ENCODE results near the gene NEURL1B.

The NEURL1B gene

DNA sequence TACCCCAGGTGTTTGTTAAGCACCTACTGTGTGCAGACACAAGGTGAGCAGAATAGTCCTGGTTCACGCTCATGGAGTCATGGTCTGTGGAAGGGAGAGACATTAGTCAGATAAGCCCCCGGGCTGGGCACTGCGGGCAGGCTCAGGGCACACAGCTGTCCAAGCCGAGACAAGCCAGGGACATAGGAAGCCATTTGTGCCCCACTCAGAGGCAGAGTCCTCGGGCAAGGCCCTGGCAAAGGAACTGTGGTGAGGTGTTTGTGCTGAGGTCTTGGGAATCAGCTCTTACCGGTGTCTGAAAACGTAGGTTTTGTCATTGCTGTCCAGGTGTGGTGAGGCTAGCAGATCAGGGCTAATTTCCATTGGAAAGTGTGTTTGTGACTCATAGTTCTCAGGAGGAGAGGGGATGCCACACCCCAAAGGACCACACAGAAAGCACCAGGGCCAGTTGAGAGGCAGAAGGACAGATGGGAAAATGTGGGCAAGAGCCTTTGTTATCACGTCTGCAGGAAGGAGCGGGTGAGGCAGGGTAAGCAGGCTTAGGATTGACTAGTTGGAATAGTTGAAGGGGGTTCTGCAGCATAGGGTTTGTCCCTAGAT lies 46.1 kb upstream of the NEURL1B start:
- no peak overlapping the region for H3K4me3 ChIP-seq (replicated peaks; ENCODE audit: low read depth, low read length)
- DNase-seq (ENCODE audit: low read depth) = no peak
- TF ChIP-seq, protein P1, sequence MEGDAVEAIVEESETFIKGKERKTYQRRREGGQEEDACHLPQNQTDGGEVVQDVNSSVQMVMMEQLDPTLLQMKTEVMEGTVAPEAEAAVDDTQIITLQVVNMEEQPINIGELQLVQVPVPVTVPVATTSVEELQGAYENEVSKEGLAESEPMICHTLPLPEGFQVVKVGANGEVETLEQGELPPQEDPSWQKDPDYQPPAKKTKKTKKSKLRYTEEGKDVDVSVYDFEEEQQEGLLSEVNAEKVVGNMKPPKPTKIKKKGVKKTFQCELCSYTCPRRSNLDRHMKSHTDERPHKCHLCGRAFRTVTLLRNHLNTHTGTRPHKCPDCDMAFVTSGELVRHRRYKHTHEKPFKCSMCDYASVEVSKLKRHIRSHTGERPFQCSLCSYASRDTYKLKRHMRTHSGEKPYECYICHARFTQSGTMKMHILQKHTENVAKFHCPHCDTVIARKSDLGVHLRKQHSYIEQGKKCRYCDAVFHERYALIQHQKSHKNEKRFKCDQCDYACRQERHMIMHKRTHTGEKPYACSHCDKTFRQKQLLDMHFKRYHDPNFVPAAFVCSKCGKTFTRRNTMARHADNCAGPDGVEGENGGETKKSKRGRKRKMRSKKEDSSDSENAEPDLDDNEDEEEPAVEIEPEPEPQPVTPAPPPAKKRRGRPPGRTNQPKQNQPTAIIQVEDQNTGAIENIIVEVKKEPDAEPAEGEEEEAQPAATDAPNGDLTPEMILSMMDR (IDR thresholded peaks at IDR 0.05; ENCODE audit: low read length, missing control alignments) = no peak

DNA sequence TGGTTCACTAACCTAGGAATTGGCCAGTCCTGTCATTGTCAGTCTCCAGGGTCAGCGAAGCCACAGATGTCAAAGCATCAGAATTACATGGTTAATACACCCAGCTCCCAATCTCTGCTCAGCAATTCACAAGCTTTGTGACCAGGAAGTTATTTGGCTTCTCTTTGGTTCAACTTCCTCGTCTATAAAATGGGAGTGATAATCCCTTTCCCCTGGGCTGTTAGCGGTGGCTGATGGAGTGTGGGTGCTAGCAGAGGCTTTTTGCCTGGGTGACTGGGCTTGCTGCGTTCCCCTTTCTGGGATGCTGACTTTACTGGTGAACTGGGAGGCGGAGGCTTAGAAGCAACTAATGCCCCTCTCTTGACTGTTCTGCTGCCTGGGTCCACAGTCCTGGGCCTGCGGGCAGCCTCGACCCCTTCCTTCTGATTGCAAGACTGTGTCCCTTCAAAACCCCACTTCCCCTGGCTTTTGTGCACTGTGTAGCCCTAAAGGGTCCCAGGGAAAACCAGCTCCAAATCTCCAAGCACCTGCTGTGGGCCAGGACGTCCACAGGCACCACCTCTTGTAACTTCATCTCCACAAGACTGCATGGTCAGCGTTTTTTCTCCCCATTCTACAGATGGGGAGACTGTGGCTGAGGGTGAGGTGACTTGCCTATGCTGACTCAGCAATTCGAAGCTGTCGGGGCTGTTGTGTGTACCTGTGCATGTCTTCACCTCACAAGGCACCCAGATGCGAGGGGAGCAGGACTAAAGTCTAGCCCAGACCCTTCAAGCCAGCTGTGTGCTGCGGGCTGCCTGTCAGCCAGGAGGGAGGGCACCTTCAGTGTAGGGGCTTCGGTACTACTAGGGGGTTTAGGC lies 45.2 kb upstream of the NEURL1B start:
- H3K4me3 ChIP-seq (replicated peaks; ENCODE audit: low read depth, low read length) = no peak overlapping the region
- TF ChIP-seq, protein P1 (IDR thresholded peaks at IDR 0.05; ENCODE audit: low read length, missing control alignments) = no peak
- DNase-seq (ENCODE audit: low read depth) = no peak

DNA sequence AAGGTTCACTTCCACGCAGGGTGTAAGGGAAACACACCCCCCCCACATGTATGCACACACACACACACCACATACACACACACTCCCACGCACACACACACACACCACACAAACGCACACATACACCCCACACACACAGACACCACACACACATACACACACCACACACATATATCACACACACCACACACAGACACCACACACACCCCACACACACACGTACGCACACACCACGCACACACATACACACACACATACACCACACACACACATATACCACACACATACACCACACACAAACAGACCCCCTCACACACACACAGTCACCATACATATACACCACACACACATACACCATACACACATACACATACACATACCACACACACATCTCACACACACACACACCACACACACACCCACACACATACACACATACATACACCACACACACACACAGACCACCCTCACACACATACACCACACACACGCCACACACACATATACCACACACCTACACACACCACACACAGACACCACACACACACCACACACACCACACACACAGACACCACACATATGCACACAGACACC lies 44.3 kb upstream of the NEURL1B start:
- H3K4me3 ChIP-seq (replicated peaks; ENCODE audit: low read depth, low read length) = no peak overlapping the region
- no peak for DNase-seq (ENCODE audit: low read depth)
- TF ChIP-seq, protein P1 (IDR thresholded peaks at IDR 0.05; ENCODE audit: low read length, missing control alignments) = no peak

DNA sequence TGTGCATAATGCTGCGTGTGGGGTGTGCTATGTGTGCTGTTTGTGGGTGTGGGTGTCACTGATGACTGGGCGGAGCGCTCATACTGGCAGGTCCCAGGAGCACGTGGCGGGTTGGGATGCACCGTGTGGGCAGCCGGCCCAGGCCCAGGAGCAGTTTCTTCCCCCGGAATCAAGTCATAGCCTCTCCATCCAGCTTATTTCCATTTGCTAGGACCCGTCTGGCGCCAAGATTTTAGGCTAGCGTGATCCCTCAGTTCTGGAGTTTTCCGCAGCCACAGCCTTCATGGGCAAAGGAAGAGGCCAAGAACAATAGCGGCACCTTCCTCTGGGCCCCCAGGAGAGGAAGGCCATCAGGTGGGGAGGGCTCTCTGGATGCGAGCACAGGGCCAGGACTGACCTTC lies 43.3 kb upstream of the NEURL1B start:
- H3K4me3 ChIP-seq (replicated peaks; ENCODE audit: low read depth, low read length) = no peak overlapping the region
- TF ChIP-seq, protein P1 (IDR thresholded peaks at IDR 0.05; ENCODE audit: low read length, missing control alignments) = no peak
- no peak for DNase-seq (ENCODE audit: low read depth)

DNA sequence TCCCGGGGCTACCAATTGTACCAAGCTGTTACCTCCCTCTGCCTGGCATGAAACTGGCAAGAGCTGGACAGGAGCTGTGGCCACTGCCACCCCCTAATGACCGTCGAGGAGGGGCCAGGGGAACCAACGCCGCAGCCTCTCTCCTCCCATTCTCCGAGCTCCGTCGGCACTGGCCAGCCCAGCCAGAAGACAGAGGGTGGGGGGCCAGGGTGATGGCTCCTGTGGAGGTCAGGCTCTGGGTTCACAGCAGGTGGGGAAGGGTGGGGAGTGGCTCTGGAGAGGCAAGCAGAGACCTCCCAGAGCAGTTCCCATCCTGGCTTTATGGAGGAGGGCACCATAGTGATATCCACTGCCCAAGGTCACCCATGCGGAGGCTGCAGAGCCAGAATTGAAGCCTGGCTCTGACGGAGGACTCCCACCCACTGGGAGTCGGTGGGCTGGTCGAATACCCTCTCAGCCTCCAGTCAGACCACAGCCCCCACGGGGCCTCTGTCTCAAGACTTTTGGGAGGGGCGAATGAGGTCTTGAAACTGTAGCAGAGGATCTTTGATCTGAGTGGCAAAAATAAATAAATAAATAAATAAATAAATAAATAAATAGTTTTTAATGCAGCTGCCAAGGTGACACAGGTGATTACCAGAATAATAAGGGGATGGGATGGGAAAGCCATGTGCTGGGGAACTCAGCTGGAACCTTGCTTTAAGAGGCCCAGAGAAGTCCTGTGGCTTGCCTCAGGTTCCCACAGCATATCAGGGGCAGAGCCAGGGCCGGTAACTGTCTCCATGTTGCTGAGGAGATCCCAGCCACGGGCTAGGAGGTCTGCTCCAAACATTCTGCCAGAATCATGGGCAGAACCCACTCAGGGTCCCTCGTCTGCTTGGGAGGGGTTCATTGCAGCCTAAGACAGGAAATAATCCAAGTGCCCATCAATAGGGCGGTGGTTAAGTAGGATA lies 42.5 kb upstream of the NEURL1B start:
- TF ChIP-seq, protein P1 (IDR thresholded peaks at IDR 0.05; ENCODE audit: low read length, missing control alignments) = no peak
- no peak overlapping the region for H3K4me3 ChIP-seq (replicated peaks; ENCODE audit: low read depth, low read length)
- no peak for DNase-seq (ENCODE audit: low read depth)

DNA sequence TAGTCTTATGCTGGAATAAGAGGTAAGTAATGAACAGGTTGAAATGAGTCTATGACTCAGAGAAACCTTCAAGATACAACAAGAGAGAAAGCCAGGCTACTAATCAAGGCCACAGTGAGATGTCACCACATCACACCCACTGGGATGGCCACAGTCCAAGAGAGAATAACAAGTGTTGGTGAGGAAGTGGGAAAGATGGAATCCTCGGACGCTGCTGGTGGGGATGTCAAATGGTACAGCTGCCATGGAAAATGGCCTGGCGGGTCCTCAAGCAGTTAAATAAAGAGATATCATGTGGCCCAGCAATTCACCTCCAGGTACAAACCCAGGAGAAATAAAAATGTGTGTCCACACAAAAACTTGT lies 41.9 kb upstream of the NEURL1B start:
- TF ChIP-seq, protein P1 (IDR thresholded peaks at IDR 0.05; ENCODE audit: low read length, missing control alignments) = no peak
- H3K4me3 ChIP-seq (replicated peaks; ENCODE audit: low read depth, low read length) = no peak overlapping the region
- DNase-seq (ENCODE audit: low read depth) = no peak

All from fibroblast of pulmonary artery (primary cell).